ENCODE data around the gene MGMT.
A peak's percentile ranks its signal among the peaks of the same experiment; 100 is the strongest.

Gene MGMT

DNA sequence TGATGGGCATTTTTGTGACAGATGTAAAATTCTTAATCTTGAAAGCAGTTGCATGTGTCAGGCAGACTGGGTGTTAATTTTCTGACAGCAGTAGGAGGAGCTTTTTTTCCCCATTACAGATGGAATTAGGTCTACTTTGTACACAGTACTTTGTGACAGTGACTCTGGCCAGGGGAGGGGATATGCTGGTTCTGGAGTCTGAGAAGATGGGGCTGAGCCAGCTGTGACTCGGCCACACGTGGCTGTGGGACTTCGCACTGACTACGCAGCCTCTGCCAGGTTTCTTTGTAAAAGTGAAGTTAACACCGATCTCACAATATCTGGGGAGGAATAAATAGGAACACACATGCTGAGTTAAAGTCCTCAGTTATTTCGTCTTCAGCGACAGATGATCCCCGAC, 95.4 kb downstream of the MGMT start:
- H3K36me3 ChIP-seq, result no peaks in the 10 kb centered on the region
- DNase-seq, result no peak
- TF ChIP-seq, protein P1, sequence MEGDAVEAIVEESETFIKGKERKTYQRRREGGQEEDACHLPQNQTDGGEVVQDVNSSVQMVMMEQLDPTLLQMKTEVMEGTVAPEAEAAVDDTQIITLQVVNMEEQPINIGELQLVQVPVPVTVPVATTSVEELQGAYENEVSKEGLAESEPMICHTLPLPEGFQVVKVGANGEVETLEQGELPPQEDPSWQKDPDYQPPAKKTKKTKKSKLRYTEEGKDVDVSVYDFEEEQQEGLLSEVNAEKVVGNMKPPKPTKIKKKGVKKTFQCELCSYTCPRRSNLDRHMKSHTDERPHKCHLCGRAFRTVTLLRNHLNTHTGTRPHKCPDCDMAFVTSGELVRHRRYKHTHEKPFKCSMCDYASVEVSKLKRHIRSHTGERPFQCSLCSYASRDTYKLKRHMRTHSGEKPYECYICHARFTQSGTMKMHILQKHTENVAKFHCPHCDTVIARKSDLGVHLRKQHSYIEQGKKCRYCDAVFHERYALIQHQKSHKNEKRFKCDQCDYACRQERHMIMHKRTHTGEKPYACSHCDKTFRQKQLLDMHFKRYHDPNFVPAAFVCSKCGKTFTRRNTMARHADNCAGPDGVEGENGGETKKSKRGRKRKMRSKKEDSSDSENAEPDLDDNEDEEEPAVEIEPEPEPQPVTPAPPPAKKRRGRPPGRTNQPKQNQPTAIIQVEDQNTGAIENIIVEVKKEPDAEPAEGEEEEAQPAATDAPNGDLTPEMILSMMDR (IDR thresholded peaks at IDR 0.05; ENCODE audit: low read depth, low read length), result no peak
- no peak overlapping the region for H3K4me3 ChIP-seq (ENCODE audit: low read depth, low read length)
- H3K9me3 ChIP-seq (ENCODE audit: severe bottlenecking), result no peaks in the 10 kb centered on the region
- no peaks in the 10 kb centered on the region for H3K27me3 ChIP-seq (ENCODE audit: insufficient read depth, low read depth, severe bottlenecking)
- no peak overlapping the region for H3K27ac ChIP-seq

- Histone ChIP-seq H3K27ac (no peak overlapping the region), H3K4me3 (ENCODE audit: low read depth, low read length) (no peak overlapping the region), H3K27me3 (ENCODE audit: insufficient read depth, low read depth, severe bottlenecking) (no peaks in the 10 kb centered on the region), H3K36me3 (no peaks in the 10 kb centered on the region), H3K9me3 (ENCODE audit: severe bottlenecking) (no peaks in the 10 kb centered on the region)
- TF ChIP-seq, protein P1 (IDR thresholded peaks at IDR 0.05; ENCODE audit: low read depth, low read length), result no peak
- DNase-seq, result no peak
Measured at GRCh38 chr10:129564923-129565322, 97.9 kb downstream of the MGMT start.

GRCh38 chr10:129568583-129569344, 101.7 kb downstream of the MGMT start:
- H3K27ac ChIP-seq, result no peak overlapping the region
- peak; percentile 13 for DNase-seq
- H3K9me3 ChIP-seq (ENCODE audit: severe bottlenecking), result no peaks in the 10 kb centered on the region
- H3K27me3 ChIP-seq (ENCODE audit: insufficient read depth, low read depth, severe bottlenecking), result no peaks in the 10 kb centered on the region
- TF ChIP-seq, protein P1 (IDR thresholded peaks at IDR 0.05; ENCODE audit: low read depth, low read length), result no peak
- no peaks in the 10 kb centered on the region for H3K36me3 ChIP-seq
- H3K4me3 ChIP-seq (ENCODE audit: low read depth, low read length), result no peak overlapping the region

DNA sequence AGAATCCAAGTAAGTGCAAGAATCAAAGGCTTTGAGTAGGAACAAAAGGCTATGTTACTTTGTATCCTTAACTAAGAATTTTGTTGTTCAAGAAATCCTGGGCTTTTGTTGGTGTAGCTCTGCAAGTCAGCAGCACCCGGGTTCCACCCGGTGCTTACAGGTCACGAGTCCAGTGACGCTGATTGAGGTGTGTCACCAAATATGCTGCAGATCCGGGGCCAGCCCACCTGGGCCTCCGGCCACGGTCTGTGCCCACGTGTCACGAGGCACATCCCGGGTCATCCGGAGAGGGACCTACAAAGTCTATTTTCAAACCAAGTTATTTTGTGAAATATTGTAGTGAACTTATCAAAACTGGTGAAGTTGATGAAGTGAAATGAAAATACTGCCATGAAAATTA, 103.1 kb downstream of the MGMT start:
- Histone ChIP-seq H3K27ac (no peak overlapping the region), H3K9me3 (ENCODE audit: severe bottlenecking) (no peaks in the 10 kb centered on the region), H3K36me3 (no peaks in the 10 kb centered on the region), H3K4me3 (ENCODE audit: low read depth, low read length) (no peak overlapping the region), H3K27me3 (ENCODE audit: insufficient read depth, low read depth, severe bottlenecking) (no peaks in the 10 kb centered on the region)
- DNase-seq, result no peak
- TF ChIP-seq, protein P1 (IDR thresholded peaks at IDR 0.05; ENCODE audit: low read depth, low read length), result no peak

DNA sequence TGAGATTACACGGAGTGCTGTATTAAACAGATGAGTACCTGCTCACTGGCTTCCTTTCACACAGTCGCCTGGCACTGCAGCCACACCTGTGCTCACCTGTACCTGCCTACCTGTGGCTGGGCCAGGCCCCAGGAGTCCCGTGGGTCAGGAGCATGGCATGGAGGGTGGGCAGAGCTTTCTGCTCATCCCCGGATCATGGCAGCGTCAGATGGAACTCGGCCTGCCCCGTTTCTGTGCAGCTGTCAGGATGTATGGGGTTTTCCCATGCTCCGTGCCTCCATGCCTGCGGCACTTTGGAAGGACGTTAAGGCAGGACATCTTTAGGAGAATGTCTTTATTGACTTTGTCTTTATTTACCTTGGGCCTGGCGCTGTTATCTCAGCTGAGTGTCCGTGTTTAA, 112.2 kb downstream of the MGMT start:
- H3K27ac ChIP-seq, result no peak overlapping the region
- TF ChIP-seq, protein P1 (IDR thresholded peaks at IDR 0.05; ENCODE audit: low read depth, low read length), result no peak

GRCh38 chr10:129580010-129580409, 113.0 kb downstream of the MGMT start:
- Histone ChIP-seq H3K4me3 (ENCODE audit: low read depth, low read length) (no peak overlapping the region), H3K9me3 (ENCODE audit: severe bottlenecking) (no peaks in the 10 kb centered on the region), H3K27me3 (ENCODE audit: insufficient read depth, low read depth, severe bottlenecking) (no peaks in the 10 kb centered on the region), H3K27ac (no peak overlapping the region), H3K36me3 (no peaks in the 10 kb centered on the region)
- TF ChIP-seq, protein P1 (IDR thresholded peaks at IDR 0.05; ENCODE audit: low read depth, low read length), result no peak
- peak; percentile 58 for DNase-seq

More for the DNA sequence above, 112.2 kb downstream of the MGMT start:
- Histone ChIP-seq H3K9me3 (ENCODE audit: severe bottlenecking) (no peaks in the 10 kb centered on the region), H3K36me3 (no peaks in the 10 kb centered on the region), H3K4me3 (ENCODE audit: low read depth, low read length) (no peak overlapping the region), H3K27me3 (ENCODE audit: insufficient read depth, low read depth, severe bottlenecking) (no peaks in the 10 kb centered on the region)
- DNase-seq, result no peak
